ENCODE data around the gene CNTNAP4.

CNTNAP4 gene

GRCh38 chr16:76428858-76429257 is 151.7 kb downstream of the CNTNAP4 start:
- Histone ChIP-seq H4K20me1 (no peaks in the 10 kb centered on the region), H3K4me3 (no peak overlapping the region), H3K4me2 (peak overlapping the region in 3 of 11 experiments; percentile 8 to 23 (median 21); a peak in 4 of 22 replicates), H3K27ac (no peak overlapping the region), H3K9me3 (replicated peaks in 1 of 11) (no peaks in the 10 kb centered on the region), H3K4me1 (peaks cover 0 to 13% (median 0%) of the 10 kb centered on the region in 10 experiments; a peak in 6 of 20 replicates), H3K27me3 (no peaks in the 10 kb centered on the region), H3K36me3 (no peaks in the 10 kb centered on the region), H3K9ac (no peak overlapping the region)
- TF ChIP-seq Cebpa-rat (IDR thresholded peaks at IDR 0.05): no peak

- Histone ChIP-seq H3K4me1 (no peaks in the 10 kb centered on the region; a peak in 1 of 20 replicates), H3K27me3 (no peaks in the 10 kb centered on the region)
- TF ChIP-seq Cebpa-rat (IDR thresholded peaks at IDR 0.05): no peak
Measured at GRCh38 chr16:76441391-76441790, 164.2 kb downstream of the CNTNAP4 start.

GRCh38 chr16:76441876-76442275 is 164.7 kb downstream of the CNTNAP4 start:
- Histone ChIP-seq H3K4me3 (no peak overlapping the region), H4K20me1 (no peaks in the 10 kb centered on the region), H3K4me2 (no peak overlapping the region), H3K27ac (no peak overlapping the region), H3K9me3 (replicated peaks in 1 of 11) (no peaks in the 10 kb centered on the region), H3K9ac (no peak overlapping the region), H3K4me1 (no peaks in the 10 kb centered on the region; a peak in 1 of 20 replicates), H3K27me3 (no peaks in the 10 kb centered on the region), H3K36me3 (no peaks in the 10 kb centered on the region)
- no peak for TF ChIP-seq Cebpa-rat (IDR thresholded peaks at IDR 0.05)

More at GRCh38 chr16:76441391-76441790, 164.2 kb downstream of the CNTNAP4 start:
- no peak overlapping the region for H3K4me3 ChIP-seq
- H3K9ac ChIP-seq: no peak overlapping the region
- no peak overlapping the region for H3K4me2 ChIP-seq
- H4K20me1 ChIP-seq: no peaks in the 10 kb centered on the region
- H3K27ac ChIP-seq: no peak overlapping the region
- no peaks in the 10 kb centered on the region for H3K36me3 ChIP-seq
- H3K9me3 ChIP-seq (replicated peaks in 1 of 11): no peaks in the 10 kb centered on the region

GRCh38 chr16:76443973-76444372 is 166.8 kb downstream of the CNTNAP4 start:
- no peak overlapping the region for H3K4me3 ChIP-seq
- no peaks in the 10 kb centered on the region for H3K36me3 ChIP-seq
- H3K9me3 ChIP-seq (replicated peaks in 1 of 11): no peaks in the 10 kb centered on the region

DNA sequence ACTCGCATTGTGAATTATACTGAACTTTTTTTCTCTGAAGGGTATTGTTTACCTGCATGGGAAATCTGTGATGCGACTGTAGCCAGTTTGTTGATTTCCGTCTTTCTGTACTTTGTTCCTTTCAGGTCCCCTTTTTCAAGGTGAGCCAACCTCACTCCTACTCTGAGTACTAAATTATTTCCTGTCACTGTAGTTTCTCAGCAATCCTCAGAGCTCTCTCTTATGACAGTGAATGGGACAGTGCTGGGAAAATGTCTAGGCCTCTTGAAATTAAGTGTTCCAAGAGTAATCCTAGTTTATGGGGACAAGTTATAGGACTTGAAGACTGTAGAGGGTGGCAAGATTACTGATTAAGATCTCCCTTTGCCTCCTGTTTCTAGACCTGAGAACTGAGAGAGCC is 167.6 kb downstream of the CNTNAP4 start:
- no peaks in the 10 kb centered on the region for H3K36me3 ChIP-seq
- H3K4me2 ChIP-seq: no peak overlapping the region
- no peak for TF ChIP-seq Cebpa-rat (IDR thresholded peaks at IDR 0.05)
- H3K27me3 ChIP-seq: no peaks in the 10 kb centered on the region
- H3K9ac ChIP-seq: no peak overlapping the region
- H3K4me1 ChIP-seq: no peaks in the 10 kb centered on the region
- H3K27ac ChIP-seq: no peak overlapping the region
- H3K9me3 ChIP-seq (replicated peaks in 1 of 11): no peaks in the 10 kb centered on the region
- H4K20me1 ChIP-seq: no peaks in the 10 kb centered on the region
- H3K4me3 ChIP-seq: no peak overlapping the region

More at GRCh38 chr16:76443973-76444372, 166.8 kb downstream of the CNTNAP4 start:
- H4K20me1 ChIP-seq: no peaks in the 10 kb centered on the region
- no peak overlapping the region for H3K4me2 ChIP-seq
- H3K27ac ChIP-seq: no peak overlapping the region
- no peak for TF ChIP-seq Cebpa-rat (IDR thresholded peaks at IDR 0.05)
- no peak overlapping the region for H3K9ac ChIP-seq
- H3K27me3 ChIP-seq: no peaks in the 10 kb centered on the region
- H3K4me1 ChIP-seq: no peaks in the 10 kb centered on the region

- Histone ChIP-seq H3K4me2 (no peak overlapping the region), H3K4me3 (no peak overlapping the region), H3K27ac (no peak overlapping the region), H3K27me3 (no peaks in the 10 kb centered on the region), H3K36me3 (no peaks in the 10 kb centered on the region), H3K4me1 (peaks cover 0 to 3% (median 0%) of the 10 kb centered on the region in 10 experiments; a peak in 2 of 20 replicates), H4K20me1 (no peaks in the 10 kb centered on the region), H3K9me3 (replicated peaks in 1 of 11) (no peaks in the 10 kb centered on the region), H3K9ac (no peak overlapping the region)
- TF ChIP-seq Cebpa-rat (IDR thresholded peaks at IDR 0.05): no peak
Measured at GRCh38 chr16:76445815-76446214, 168.6 kb downstream of the CNTNAP4 start.

- TF ChIP-seq Cebpa-rat (IDR thresholded peaks at IDR 0.05): no peak
- Histone ChIP-seq H3K4me1 (peaks cover 0 to 5% (median 0%) of the 10 kb centered on the region in 10 experiments; a peak in 2 of 20 replicates), H3K4me2 (no peak overlapping the region), H3K27me3 (no peaks in the 10 kb centered on the region), H3K27ac (no peak overlapping the region), H3K4me3 (no peak overlapping the region), H4K20me1 (no peaks in the 10 kb centered on the region), H3K36me3 (no peaks in the 10 kb centered on the region), H3K9ac (no peak overlapping the region), H3K9me3 (replicated peaks in 1 of 11) (no peaks in the 10 kb centered on the region)
Measured at GRCh38 chr16:76446251-76446650, 169.1 kb downstream of the CNTNAP4 start.

GRCh38 chr16:76450890-76451289 is 173.7 kb downstream of the CNTNAP4 start:
- H3K4me2 ChIP-seq: no peak overlapping the region
- no peak for TF ChIP-seq Cebpa-rat (IDR thresholded peaks at IDR 0.05)

GRCh38 chr16:76455257-76455656 is 178.1 kb downstream of the CNTNAP4 start:
- Histone ChIP-seq H3K4me2 (no peak overlapping the region), H3K4me1 (peaks cover 0 to 5% (median 0%) of the 10 kb centered on the region in 10 experiments; a peak in 2 of 20 replicates)
- no peak for TF ChIP-seq Cebpa-rat (IDR thresholded peaks at IDR 0.05)

More at GRCh38 chr16:76450890-76451289, 173.7 kb downstream of the CNTNAP4 start:
- Histone ChIP-seq H4K20me1 (no peaks in the 10 kb centered on the region), H3K9me3 (replicated peaks in 1 of 11) (no peaks in the 10 kb centered on the region), H3K36me3 (no peaks in the 10 kb centered on the region), H3K9ac (no peak overlapping the region), H3K27ac (no peak overlapping the region), H3K4me3 (no peak overlapping the region), H3K27me3 (no peaks in the 10 kb centered on the region), H3K4me1 (peaks cover 0 to 5% (median 0%) of the 10 kb centered on the region in 10 experiments; a peak in 2 of 20 replicates)

DNA sequence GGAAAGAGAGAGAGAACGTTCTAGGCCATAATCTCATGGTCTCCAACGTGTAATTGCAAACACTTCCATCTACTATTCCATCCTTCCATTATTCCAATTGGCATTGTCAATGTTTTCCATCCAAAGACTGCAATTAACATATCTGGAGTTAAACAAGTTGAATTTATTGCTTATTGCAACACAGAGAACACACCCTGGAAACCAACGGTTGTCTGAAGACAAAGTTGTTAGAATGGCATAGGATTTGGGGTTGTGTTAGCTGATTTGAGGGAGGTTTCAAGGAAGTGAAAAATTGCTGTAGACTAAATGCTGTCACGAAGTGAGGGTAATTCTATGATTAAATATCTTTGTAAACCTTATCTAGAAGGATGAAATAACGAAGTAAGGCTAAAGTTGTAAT is 178.8 kb downstream of the CNTNAP4 start:
- H3K36me3 ChIP-seq: no peaks in the 10 kb centered on the region
- no peak overlapping the region for H3K4me2 ChIP-seq
- TF ChIP-seq Cebpa-rat (IDR thresholded peaks at IDR 0.05): no peak
- no peaks in the 10 kb centered on the region for H3K9me3 ChIP-seq (replicated peaks in 1 of 11)
- no peaks in the 10 kb centered on the region for H4K20me1 ChIP-seq
- H3K4me3 ChIP-seq: no peak overlapping the region
- no peak overlapping the region for H3K27ac ChIP-seq
- no peaks in the 10 kb centered on the region for H3K27me3 ChIP-seq
- H3K4me1 ChIP-seq: peaks cover 0 to under 1% (median 0%) of the 10 kb centered on the region in 10 experiments; a peak in 1 of 20 replicates
- no peak overlapping the region for H3K9ac ChIP-seq

More at GRCh38 chr16:76455257-76455656, 178.1 kb downstream of the CNTNAP4 start:
- H4K20me1 ChIP-seq: no peaks in the 10 kb centered on the region
- H3K36me3 ChIP-seq: no peaks in the 10 kb centered on the region
- H3K9me3 ChIP-seq (replicated peaks in 1 of 11): no peaks in the 10 kb centered on the region
- no peak overlapping the region for H3K4me3 ChIP-seq
- no peak overlapping the region for H3K9ac ChIP-seq
- no peak overlapping the region for H3K27ac ChIP-seq
- no peaks in the 10 kb centered on the region for H3K27me3 ChIP-seq
